Karpas-422 (cell line): Measurements from ENCODE around the gene PDE1C. TPM values are rescaled to one million over a fixed set of nuclear protein-coding genes. Genes with fewer than 3 reads are reported as not detected.

Experiments
- DNase-seq: peaks from one replicate; pipeline ENCODE4 v3.0.0-alpha.2; 2015
- H2AFZ ChIP-seq: fragments of 200-600 bp; sonication (generic); 2 replicates; pipeline ENCODE4 v1.6.1; 2014; ENCODE audit warnings: antibody characterized with exemption, low read length, mixed read lengths
- H3K27ac ChIP-seq: fragments of 200-600 bp; sonication (generic); 2 replicates; pipeline ENCODE4 v1.5.1; 2014; ENCODE audit warnings: mild to moderate bottlenecking, low read length, moderate library complexity
- H3K27me3 ChIP-seq: fragments of 200-600 bp; sonication (generic); 2 replicates; pipeline ENCODE4 v1.6.1; 2014; ENCODE audit warnings: low read length, mixed read lengths
- H3K36me3 ChIP-seq: fragments of 200-600 bp; sonication (generic); 2 replicates; pipeline ENCODE4 v1.6.1; 2014; ENCODE audit warnings: low read length, mixed read lengths; ENCODE audit not compliant: insufficient read depth
- H3K4me1 ChIP-seq: fragments of 200-600 bp; sonication (generic); 2 replicates; pipeline ENCODE4 v1.6.1; 2014; ENCODE audit warnings: mild to moderate bottlenecking, low read length, mixed read lengths
- H3K4me2 ChIP-seq: fragments of 200-600 bp; sonication (generic); 2 replicates; pipeline ENCODE4 v1.6.1; 2014; ENCODE audit warnings: low read length, low read depth, mild to moderate bottlenecking; ENCODE audit not compliant: poor library complexity, severe bottlenecking
- H3K4me3 ChIP-seq: fragments of 200-600 bp; sonication (generic); 2 replicates; pipeline ENCODE4 v1.5.1; 2014; ENCODE audit warnings: mild to moderate bottlenecking, antibody characterized with exemption, low read length, mixed read lengths
- H3K79me2 ChIP-seq: fragments of 200-600 bp; sonication (generic); 2 replicates; pipeline ENCODE4 v1.6.1; 2014; ENCODE audit warnings: mild to moderate bottlenecking, low read length, mixed read lengths
- H3K9ac ChIP-seq: fragments of 200-600 bp; sonication (generic); 2 replicates; pipeline ENCODE4 v1.6.0; 2014; ENCODE audit warnings: low read length
- H3K9me2 ChIP-seq: fragments of 200-600 bp; sonication (generic), shearing (Covaris generic); replicated peaks from 2 replicates; pipeline ENCODE4 v1.6.0; 2014; ENCODE audit warnings: mild to moderate bottlenecking, low read length, moderate library complexity; ENCODE audit not compliant: insufficient read depth
- H3K9me3 ChIP-seq: fragments of 300-700, 200-600 bp; sonication (generic); 2 replicates; pipeline ENCODE4 v1.6.1; 2014; ENCODE audit warnings: low read length, mixed read lengths
- H4K20me1 ChIP-seq: fragments of 200-600 bp; sonication (generic); 2 replicates; pipeline ENCODE4 v1.6.1; 2014; ENCODE audit warnings: mild to moderate bottlenecking, antibody characterized with exemption, low read length, low read depth; ENCODE audit not compliant: insufficient read depth
- total RNA-seq: library from RNA; depleted of rRNA; stranded (reverse); fragments of >200 nt; shearing (Covaris generic); gene quantifications from 2 replicates; pipeline ENCODE4 v1.2.3, GENCODE V29; 2014; ENCODE audit warnings: low replicate concordance

Gene PDE1C
- total RNA-seq, 1 experiment from 2014 or later = not detected

- Histone ChIP-seq H4K20me1 (no peaks in the 10 kb centered on the region), H3K9me2 (no peaks in the 10 kb centered on the region), H3K4me2 (no peak overlapping the region), H3K27me3 (no peaks in the 10 kb centered on the region), H3K27ac (no peak overlapping the region), H3K36me3 (no peaks in the 10 kb centered on the region), H3K79me2 (no peaks in the 10 kb centered on the region), H3K9me3 (no peaks in the 10 kb centered on the region), H3K9ac (no peak overlapping the region), H2AFZ (no peak overlapping the region), H3K4me1 (no peaks in the 10 kb centered on the region), H3K4me3 (no peak overlapping the region)
- no peak for DNase-seq
These were observed 147.4 kb downstream of the PDE1C start for GRCh38 chr7:31922848-31923247.

- Histone ChIP-seq H3K9me2 (no peaks in the 10 kb centered on the region), H3K9me3 (no peaks in the 10 kb centered on the region), H3K27ac (no peak overlapping the region), H3K79me2 (no peaks in the 10 kb centered on the region), H3K9ac (no peak overlapping the region), H4K20me1 (no peaks in the 10 kb centered on the region), H3K36me3 (no peaks in the 10 kb centered on the region), H3K27me3 (no peaks in the 10 kb centered on the region), H3K4me1 (no peaks in the 10 kb centered on the region), H2AFZ (no peak overlapping the region), H3K4me2 (no peak overlapping the region), H3K4me3 (no peak overlapping the region)
- DNase-seq = no peak
These were observed 149.2 kb downstream of the PDE1C start for GRCh38 chr7:31921047-31921446.

- no peaks in the 10 kb centered on the region for H3K9me3 ChIP-seq
- H4K20me1 ChIP-seq = no peaks in the 10 kb centered on the region
- H3K4me1 ChIP-seq = no peaks in the 10 kb centered on the region
- H3K9me2 ChIP-seq = no peaks in the 10 kb centered on the region
- no peak overlapping the region for H3K4me3 ChIP-seq
- no peaks in the 10 kb centered on the region for H3K36me3 ChIP-seq
- H3K27ac ChIP-seq = no peak overlapping the region
- H3K4me2 ChIP-seq = no peak overlapping the region
- H3K9ac ChIP-seq = no peak overlapping the region
- no peak for DNase-seq
- H2AFZ ChIP-seq = no peak overlapping the region
- no peaks in the 10 kb centered on the region for H3K27me3 ChIP-seq
- no peaks in the 10 kb centered on the region for H3K79me2 ChIP-seq
These were observed 150.4 kb downstream of the PDE1C start for GRCh38 chr7:31919678-31920369.

GRCh38 chr7:31918706-31919393 is 151.4 kb downstream of the PDE1C start:
- DNase-seq = no peak
- H3K36me3 ChIP-seq = no peaks in the 10 kb centered on the region
- H3K27me3 ChIP-seq = no peaks in the 10 kb centered on the region
- no peak overlapping the region for H3K4me2 ChIP-seq
- no peak overlapping the region for H3K27ac ChIP-seq
- H4K20me1 ChIP-seq = no peaks in the 10 kb centered on the region
- H3K9ac ChIP-seq = no peak overlapping the region
- H3K9me2 ChIP-seq = no peaks in the 10 kb centered on the region
- no peaks in the 10 kb centered on the region for H3K4me1 ChIP-seq
- H2AFZ ChIP-seq = no peak overlapping the region
- no peaks in the 10 kb centered on the region for H3K9me3 ChIP-seq
- H3K79me2 ChIP-seq = no peaks in the 10 kb centered on the region
- no peak overlapping the region for H3K4me3 ChIP-seq

DNA sequence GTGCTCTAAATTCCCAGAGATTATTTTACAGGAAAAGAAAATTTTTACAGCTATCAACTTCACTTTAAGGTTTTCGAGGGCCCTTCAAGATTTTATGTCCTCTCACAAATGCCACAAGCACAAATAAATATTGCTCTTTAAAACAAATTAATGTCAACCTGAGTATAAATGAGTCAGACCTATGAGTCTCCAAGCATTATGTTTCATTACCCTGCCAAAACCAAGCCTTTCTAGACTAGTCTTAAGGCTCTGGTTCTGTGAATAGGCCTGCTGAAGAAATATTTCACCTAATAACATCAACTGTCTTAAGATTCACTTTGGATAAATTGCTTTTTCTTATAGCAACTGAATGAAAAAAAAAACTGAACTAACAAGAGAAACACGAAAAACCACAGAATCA is 153.0 kb downstream of the PDE1C start:
- H3K79me2 ChIP-seq = no peaks in the 10 kb centered on the region
- H3K27me3 ChIP-seq = no peaks in the 10 kb centered on the region
- no peak overlapping the region for H2AFZ ChIP-seq
- H4K20me1 ChIP-seq = no peaks in the 10 kb centered on the region
- no peak overlapping the region for H3K27ac ChIP-seq
- DNase-seq = no peak
- no peak overlapping the region for H3K4me2 ChIP-seq
- H3K4me3 ChIP-seq = no peak overlapping the region
- no peak overlapping the region for H3K9ac ChIP-seq
- H3K4me1 ChIP-seq = no peaks in the 10 kb centered on the region
- no peaks in the 10 kb centered on the region for H3K9me2 ChIP-seq
- H3K36me3 ChIP-seq = no peaks in the 10 kb centered on the region
- H3K9me3 ChIP-seq = no peaks in the 10 kb centered on the region

GRCh38 chr7:31910191-31910590 is 160.0 kb downstream of the PDE1C start:
- Histone ChIP-seq H3K4me1 (no peaks in the 10 kb centered on the region), H3K9ac (no peak overlapping the region), H3K36me3 (no peaks in the 10 kb centered on the region), H3K4me2 (no peak overlapping the region), H2AFZ (no peak overlapping the region), H3K4me3 (no peak overlapping the region), H4K20me1 (no peaks in the 10 kb centered on the region), H3K9me2 (no peaks in the 10 kb centered on the region), H3K9me3 (no peaks in the 10 kb centered on the region), H3K27ac (no peak overlapping the region), H3K27me3 (no peaks in the 10 kb centered on the region), H3K79me2 (no peaks in the 10 kb centered on the region)
- DNase-seq = no peak

- no peak for DNase-seq
- Histone ChIP-seq H3K79me2 (no peaks in the 10 kb centered on the region), H3K4me1 (no peaks in the 10 kb centered on the region), H3K36me3 (no peaks in the 10 kb centered on the region), H3K9me3 (no peaks in the 10 kb centered on the region), H3K27ac (no peak overlapping the region), H3K9ac (no peak overlapping the region), H2AFZ (no peak overlapping the region), H3K27me3 (no peaks in the 10 kb centered on the region), H3K9me2 (no peaks in the 10 kb centered on the region), H3K4me3 (no peak overlapping the region), H4K20me1 (no peaks in the 10 kb centered on the region), H3K4me2 (no peak overlapping the region)
These were observed 163.6 kb downstream of the PDE1C start for GRCh38 chr7:31906479-31907171.

DNA sequence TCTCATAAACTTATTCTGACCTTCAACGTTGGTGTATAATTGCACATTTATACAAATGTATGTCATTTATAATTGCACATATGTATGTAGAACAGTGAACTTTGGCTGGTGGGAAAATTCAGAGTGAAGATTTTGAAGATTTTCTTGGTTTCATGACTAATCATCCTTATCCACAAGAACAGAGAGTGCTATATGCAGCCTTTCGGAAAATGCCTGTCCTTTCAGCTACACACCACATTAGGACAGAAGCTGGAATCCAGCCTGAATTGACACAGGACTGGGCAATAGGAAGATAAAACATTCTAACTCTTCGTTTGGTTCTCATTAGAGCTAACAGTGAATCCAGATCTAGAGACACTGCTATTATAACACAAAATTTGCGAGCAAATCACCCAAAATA is 166.2 kb downstream of the PDE1C start:
- Histone ChIP-seq H3K27me3 (no peaks in the 10 kb centered on the region), H3K9me2 (no peaks in the 10 kb centered on the region), H3K4me1 (no peaks in the 10 kb centered on the region), H3K27ac (no peak overlapping the region), H3K79me2 (no peaks in the 10 kb centered on the region), H2AFZ (no peak overlapping the region), H3K9ac (no peak overlapping the region), H3K36me3 (no peaks in the 10 kb centered on the region), H3K4me3 (no peak overlapping the region), H3K4me2 (no peak overlapping the region), H4K20me1 (no peaks in the 10 kb centered on the region), H3K9me3 (no peaks in the 10 kb centered on the region)
- DNase-seq = no peak
